ENCODE measurements around the gene SERPINB6. TPM values are rescaled to one million over a fixed set of nuclear protein-coding genes. Genes with fewer than 3 reads are reported as not detected.

The SERPINB6 gene
- total and polyA plus RNA-seq, 9 of the 15 experiments (the other 6 are each of a cell fraction or from before 2014, with no cell fraction given) = 86.6 to 211 (median 143) TPM

DNA sequence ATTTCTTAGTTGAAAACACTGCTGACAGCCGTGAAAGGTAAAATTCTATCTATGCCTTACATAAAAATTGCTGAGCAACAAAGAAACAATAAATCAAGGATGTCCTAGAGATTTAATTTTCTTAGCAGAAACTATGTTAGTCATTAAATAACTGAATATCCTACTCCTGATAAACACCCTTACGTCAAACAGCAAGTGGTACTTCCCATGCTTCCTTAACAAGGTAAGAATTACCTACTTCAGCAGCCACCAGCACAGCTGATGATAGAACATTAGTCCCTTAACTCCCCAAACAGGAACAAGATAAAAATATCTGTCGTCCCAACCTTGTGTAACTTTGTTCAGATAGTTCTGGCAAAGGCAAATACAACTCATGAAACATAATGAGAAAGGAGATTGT, 8.7 kb downstream of the SERPINB6 start (continued):
- TF ChIP-seq, protein P1, sequence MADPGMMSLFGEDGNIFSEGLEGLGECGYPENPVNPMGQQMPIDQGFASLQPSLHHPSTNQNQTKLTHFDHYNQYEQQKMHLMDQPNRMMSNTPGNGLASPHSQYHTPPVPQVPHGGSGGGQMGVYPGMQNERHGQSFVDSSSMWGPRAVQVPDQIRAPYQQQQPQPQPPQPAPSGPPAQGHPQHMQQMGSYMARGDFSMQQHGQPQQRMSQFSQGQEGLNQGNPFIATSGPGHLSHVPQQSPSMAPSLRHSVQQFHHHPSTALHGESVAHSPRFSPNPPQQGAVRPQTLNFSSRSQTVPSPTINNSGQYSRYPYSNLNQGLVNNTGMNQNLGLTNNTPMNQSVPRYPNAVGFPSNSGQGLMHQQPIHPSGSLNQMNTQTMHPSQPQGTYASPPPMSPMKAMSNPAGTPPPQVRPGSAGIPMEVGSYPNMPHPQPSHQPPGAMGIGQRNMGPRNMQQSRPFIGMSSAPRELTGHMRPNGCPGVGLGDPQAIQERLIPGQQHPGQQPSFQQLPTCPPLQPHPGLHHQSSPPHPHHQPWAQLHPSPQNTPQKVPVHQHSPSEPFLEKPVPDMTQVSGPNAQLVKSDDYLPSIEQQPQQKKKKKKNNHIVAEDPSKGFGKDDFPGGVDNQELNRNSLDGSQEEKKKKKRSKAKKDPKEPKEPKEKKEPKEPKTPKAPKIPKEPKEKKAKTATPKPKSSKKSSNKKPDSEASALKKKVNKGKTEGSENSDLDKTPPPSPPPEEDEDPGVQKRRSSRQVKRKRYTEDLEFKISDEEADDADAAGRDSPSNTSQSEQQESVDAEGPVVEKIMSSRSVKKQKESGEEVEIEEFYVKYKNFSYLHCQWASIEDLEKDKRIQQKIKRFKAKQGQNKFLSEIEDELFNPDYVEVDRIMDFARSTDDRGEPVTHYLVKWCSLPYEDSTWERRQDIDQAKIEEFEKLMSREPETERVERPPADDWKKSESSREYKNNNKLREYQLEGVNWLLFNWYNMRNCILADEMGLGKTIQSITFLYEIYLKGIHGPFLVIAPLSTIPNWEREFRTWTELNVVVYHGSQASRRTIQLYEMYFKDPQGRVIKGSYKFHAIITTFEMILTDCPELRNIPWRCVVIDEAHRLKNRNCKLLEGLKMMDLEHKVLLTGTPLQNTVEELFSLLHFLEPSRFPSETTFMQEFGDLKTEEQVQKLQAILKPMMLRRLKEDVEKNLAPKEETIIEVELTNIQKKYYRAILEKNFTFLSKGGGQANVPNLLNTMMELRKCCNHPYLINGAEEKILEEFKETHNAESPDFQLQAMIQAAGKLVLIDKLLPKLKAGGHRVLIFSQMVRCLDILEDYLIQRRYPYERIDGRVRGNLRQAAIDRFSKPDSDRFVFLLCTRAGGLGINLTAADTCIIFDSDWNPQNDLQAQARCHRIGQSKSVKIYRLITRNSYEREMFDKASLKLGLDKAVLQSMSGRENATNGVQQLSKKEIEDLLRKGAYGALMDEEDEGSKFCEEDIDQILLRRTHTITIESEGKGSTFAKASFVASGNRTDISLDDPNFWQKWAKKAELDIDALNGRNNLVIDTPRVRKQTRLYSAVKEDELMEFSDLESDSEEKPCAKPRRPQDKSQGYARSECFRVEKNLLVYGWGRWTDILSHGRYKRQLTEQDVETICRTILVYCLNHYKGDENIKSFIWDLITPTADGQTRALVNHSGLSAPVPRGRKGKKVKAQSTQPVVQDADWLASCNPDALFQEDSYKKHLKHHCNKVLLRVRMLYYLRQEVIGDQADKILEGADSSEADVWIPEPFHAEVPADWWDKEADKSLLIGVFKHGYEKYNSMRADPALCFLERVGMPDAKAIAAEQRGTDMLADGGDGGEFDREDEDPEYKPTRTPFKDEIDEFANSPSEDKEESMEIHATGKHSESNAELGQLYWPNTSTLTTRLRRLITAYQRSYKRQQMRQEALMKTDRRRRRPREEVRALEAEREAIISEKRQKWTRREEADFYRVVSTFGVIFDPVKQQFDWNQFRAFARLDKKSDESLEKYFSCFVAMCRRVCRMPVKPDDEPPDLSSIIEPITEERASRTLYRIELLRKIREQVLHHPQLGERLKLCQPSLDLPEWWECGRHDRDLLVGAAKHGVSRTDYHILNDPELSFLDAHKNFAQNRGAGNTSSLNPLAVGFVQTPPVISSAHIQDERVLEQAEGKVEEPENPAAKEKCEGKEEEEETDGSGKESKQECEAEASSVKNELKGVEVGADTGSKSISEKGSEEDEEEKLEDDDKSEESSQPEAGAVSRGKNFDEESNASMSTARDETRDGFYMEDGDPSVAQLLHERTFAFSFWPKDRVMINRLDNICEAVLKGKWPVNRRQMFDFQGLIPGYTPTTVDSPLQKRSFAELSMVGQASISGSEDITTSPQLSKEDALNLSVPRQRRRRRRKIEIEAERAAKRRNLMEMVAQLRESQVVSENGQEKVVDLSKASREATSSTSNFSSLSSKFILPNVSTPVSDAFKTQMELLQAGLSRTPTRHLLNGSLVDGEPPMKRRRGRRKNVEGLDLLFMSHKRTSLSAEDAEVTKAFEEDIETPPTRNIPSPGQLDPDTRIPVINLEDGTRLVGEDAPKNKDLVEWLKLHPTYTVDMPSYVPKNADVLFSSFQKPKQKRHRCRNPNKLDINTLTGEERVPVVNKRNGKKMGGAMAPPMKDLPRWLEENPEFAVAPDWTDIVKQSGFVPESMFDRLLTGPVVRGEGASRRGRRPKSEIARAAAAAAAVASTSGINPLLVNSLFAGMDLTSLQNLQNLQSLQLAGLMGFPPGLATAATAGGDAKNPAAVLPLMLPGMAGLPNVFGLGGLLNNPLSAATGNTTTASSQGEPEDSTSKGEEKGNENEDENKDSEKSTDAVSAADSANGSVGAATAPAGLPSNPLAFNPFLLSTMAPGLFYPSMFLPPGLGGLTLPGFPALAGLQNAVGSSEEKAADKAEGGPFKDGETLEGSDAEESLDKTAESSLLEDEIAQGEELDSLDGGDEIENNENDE (IDR thresholded peaks at IDR 0.05; ENCODE audit: low read depth, low read length) = no peak
- TF ChIP-seq MIER1 (IDR thresholded peaks at IDR 0.05; ENCODE audit: low read depth) (no peak), PCBP2 (IDR thresholded peaks at IDR 0.05; ENCODE audit: low read depth, low read length, poor library complexity, severe bottlenecking) (no peak)
- TF ChIP-seq, protein P2, sequence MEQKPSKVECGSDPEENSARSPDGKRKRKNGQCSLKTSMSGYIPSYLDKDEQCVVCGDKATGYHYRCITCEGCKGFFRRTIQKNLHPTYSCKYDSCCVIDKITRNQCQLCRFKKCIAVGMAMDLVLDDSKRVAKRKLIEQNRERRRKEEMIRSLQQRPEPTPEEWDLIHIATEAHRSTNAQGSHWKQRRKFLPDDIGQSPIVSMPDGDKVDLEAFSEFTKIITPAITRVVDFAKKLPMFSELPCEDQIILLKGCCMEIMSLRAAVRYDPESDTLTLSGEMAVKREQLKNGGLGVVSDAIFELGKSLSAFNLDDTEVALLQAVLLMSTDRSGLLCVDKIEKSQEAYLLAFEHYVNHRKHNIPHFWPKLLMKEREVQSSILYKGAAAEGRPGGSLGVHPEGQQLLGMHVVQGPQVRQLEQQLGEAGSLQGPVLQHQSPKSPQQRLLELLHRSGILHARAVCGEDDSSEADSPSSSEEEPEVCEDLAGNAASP (IDR thresholded peaks at IDR 0.05) = no peak
- TF ChIP-seq, protein P3, sequence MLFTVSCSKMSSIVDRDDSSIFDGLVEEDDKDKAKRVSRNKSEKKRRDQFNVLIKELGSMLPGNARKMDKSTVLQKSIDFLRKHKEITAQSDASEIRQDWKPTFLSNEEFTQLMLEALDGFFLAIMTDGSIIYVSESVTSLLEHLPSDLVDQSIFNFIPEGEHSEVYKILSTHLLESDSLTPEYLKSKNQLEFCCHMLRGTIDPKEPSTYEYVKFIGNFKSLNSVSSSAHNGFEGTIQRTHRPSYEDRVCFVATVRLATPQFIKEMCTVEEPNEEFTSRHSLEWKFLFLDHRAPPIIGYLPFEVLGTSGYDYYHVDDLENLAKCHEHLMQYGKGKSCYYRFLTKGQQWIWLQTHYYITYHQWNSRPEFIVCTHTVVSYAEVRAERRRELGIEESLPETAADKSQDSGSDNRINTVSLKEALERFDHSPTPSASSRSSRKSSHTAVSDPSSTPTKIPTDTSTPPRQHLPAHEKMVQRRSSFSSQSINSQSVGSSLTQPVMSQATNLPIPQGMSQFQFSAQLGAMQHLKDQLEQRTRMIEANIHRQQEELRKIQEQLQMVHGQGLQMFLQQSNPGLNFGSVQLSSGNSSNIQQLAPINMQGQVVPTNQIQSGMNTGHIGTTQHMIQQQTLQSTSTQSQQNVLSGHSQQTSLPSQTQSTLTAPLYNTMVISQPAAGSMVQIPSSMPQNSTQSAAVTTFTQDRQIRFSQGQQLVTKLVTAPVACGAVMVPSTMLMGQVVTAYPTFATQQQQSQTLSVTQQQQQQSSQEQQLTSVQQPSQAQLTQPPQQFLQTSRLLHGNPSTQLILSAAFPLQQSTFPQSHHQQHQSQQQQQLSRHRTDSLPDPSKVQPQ (CRISPR knock-in tag; IDR thresholded peaks at IDR 0.05; ENCODE audit: borderline replicate concordance) = no peak

Data from K562 (cell line).